ENCODE measurements around the gene ZBTB20.

GRCh38 chr3:114462750-114463149 is 684.3 kb downstream of the ZBTB20 start:
- TF ChIP-seq, protein P1, sequence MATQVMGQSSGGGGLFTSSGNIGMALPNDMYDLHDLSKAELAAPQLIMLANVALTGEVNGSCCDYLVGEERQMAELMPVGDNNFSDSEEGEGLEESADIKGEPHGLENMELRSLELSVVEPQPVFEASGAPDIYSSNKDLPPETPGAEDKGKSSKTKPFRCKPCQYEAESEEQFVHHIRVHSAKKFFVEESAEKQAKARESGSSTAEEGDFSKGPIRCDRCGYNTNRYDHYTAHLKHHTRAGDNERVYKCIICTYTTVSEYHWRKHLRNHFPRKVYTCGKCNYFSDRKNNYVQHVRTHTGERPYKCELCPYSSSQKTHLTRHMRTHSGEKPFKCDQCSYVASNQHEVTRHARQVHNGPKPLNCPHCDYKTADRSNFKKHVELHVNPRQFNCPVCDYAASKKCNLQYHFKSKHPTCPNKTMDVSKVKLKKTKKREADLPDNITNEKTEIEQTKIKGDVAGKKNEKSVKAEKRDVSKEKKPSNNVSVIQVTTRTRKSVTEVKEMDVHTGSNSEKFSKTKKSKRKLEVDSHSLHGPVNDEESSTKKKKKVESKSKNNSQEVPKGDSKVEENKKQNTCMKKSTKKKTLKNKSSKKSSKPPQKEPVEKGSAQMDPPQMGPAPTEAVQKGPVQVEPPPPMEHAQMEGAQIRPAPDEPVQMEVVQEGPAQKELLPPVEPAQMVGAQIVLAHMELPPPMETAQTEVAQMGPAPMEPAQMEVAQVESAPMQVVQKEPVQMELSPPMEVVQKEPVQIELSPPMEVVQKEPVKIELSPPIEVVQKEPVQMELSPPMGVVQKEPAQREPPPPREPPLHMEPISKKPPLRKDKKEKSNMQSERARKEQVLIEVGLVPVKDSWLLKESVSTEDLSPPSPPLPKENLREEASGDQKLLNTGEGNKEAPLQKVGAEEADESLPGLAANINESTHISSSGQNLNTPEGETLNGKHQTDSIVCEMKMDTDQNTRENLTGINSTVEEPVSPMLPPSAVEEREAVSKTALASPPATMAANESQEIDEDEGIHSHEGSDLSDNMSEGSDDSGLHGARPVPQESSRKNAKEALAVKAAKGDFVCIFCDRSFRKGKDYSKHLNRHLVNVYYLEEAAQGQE (IDR thresholded peaks at IDR 0.05): no peak
- TF ChIP-seq, protein P2, sequence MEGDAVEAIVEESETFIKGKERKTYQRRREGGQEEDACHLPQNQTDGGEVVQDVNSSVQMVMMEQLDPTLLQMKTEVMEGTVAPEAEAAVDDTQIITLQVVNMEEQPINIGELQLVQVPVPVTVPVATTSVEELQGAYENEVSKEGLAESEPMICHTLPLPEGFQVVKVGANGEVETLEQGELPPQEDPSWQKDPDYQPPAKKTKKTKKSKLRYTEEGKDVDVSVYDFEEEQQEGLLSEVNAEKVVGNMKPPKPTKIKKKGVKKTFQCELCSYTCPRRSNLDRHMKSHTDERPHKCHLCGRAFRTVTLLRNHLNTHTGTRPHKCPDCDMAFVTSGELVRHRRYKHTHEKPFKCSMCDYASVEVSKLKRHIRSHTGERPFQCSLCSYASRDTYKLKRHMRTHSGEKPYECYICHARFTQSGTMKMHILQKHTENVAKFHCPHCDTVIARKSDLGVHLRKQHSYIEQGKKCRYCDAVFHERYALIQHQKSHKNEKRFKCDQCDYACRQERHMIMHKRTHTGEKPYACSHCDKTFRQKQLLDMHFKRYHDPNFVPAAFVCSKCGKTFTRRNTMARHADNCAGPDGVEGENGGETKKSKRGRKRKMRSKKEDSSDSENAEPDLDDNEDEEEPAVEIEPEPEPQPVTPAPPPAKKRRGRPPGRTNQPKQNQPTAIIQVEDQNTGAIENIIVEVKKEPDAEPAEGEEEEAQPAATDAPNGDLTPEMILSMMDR (IDR thresholded peaks at IDR 0.05; ENCODE audit: low read depth, low read length, missing input control): no peak
- TF ChIP-seq RAD21 (IDR thresholded peaks at IDR 0.05) (no peak), TAF1 (conservative IDR thresholded peaks at IDR 0.05) (no peak)
- TF ChIP-seq, protein P3, sequence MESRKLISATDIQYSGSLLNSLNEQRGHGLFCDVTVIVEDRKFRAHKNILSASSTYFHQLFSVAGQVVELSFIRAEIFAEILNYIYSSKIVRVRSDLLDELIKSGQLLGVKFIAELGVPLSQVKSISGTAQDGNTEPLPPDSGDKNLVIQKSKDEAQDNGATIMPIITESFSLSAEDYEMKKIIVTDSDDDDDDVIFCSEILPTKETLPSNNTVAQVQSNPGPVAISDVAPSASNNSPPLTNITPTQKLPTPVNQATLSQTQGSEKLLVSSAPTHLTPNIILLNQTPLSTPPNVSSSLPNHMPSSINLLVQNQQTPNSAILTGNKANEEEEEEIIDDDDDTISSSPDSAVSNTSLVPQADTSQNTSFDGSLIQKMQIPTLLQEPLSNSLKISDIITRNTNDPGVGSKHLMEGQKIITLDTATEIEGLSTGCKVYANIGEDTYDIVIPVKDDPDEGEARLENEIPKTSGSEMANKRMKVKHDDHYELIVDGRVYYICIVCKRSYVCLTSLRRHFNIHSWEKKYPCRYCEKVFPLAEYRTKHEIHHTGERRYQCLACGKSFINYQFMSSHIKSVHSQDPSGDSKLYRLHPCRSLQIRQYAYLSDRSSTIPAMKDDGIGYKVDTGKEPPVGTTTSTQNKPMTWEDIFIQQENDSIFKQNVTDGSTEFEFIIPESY (IDR thresholded peaks at IDR 0.05): no peak

All from liver (tissue), 3 donors.